ENCODE results near the gene ZMYM2. TPM values are rescaled to one million over a fixed set of nuclear protein-coding genes. Genes with fewer than 3 reads are reported as not detected.

The ZMYM2 gene
- total RNA-seq, 4 donors from 2014 or later, result 60.7 to 75.3 (median 68.1) TPM

DNA sequence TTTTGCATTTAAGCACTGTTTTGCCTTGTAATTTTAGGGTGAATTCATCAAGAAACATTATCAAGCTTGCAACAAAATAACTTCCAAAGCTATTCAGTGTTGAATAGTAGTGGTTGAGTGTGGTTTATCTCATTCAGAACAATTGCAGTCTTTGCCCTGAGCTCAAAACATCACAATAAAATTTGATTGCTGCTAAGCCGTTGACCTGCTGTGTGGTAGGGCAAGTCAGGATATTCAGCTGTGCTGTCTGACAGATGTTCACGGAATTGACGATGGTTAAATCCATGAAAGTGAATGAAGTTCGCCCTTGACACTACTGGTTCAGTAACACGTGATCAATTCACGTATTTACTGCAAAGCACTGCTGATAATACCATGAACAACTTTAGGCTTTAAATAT lies 135.4 kb downstream of the ZMYM2 start:
- Histone ChIP-seq H3K36me3 (no peaks in the 10 kb centered on the region), H3K4me1 (no peaks in the 10 kb centered on the region), H3K27me3 (peaks cover 0 to 5% of the 10 kb centered on the region in 2 donors), H3K27ac (no peak overlapping the region), H3K4me3 (no peak overlapping the region), H3K9me3 (no peaks in the 10 kb centered on the region)
- WGBS, 2 donors, result 31 to 38% methylated on average over 6 of the region's 6 CpGs
- DNase-seq (ENCODE audit: low spot score in 2 of 2), result no peak
- no peak for TF ChIP-seq POLR2A (IDR thresholded peaks at IDR 0.05)
- TF ChIP-seq EP300 (IDR thresholded peaks at IDR 0.05), result no peak
- no peak for TF ChIP-seq CTCF (IDR thresholded peaks at IDR 0.05)

- no peak overlapping the region for H3K27ac ChIP-seq
- 47 to 52% methylated on average over 9 of the region's 9 CpGs for WGBS, 2 donors
- peaks cover 0 to 38% of the 10 kb centered on the region in 2 donors for H3K27me3 ChIP-seq
- TF ChIP-seq EP300 (IDR thresholded peaks at IDR 0.05), result no peak
- TF ChIP-seq CTCF (IDR thresholded peaks at IDR 0.05), result no peak
- TF ChIP-seq POLR2A (IDR thresholded peaks at IDR 0.05), result no peak
- H3K4me3 ChIP-seq, result no peak overlapping the region
- no peaks in the 10 kb centered on the region for H3K36me3 ChIP-seq
- no peaks in the 10 kb centered on the region for H3K4me1 ChIP-seq
- no peak for DNase-seq (ENCODE audit: low spot score in 2 of 2)
- H3K9me3 ChIP-seq, result no peaks in the 10 kb centered on the region
Observed at GRCh38 chr13:20099319-20099718, 140.8 kb downstream of the ZMYM2 start.

GRCh38 chr13:20101467-20102316 lies 143.2 kb downstream of the ZMYM2 start:
- peaks cover 0 to 43% of the 10 kb centered on the region in 2 donors for H3K27me3 ChIP-seq
- no peaks in the 10 kb centered on the region for H3K36me3 ChIP-seq
- TF ChIP-seq POLR2A (IDR thresholded peaks at IDR 0.05), result no peak
- no peak for TF ChIP-seq EP300 (IDR thresholded peaks at IDR 0.05)
- TF ChIP-seq CTCF (IDR thresholded peaks at IDR 0.05), result no peak
- peaks cover 0 to 3% (median 0%) of the 10 kb centered on the region in 4 donors for H3K4me1 ChIP-seq
- no peak overlapping the region for H3K4me3 ChIP-seq
- DNase-seq (ENCODE audit: low spot score in 2 of 2), result no peak
- 45 to 66% methylated on average over 8 of the region's 8 CpGs for WGBS, 2 donors
- no peaks in the 10 kb centered on the region for H3K9me3 ChIP-seq
- H3K27ac ChIP-seq, result no peak overlapping the region

DNA sequence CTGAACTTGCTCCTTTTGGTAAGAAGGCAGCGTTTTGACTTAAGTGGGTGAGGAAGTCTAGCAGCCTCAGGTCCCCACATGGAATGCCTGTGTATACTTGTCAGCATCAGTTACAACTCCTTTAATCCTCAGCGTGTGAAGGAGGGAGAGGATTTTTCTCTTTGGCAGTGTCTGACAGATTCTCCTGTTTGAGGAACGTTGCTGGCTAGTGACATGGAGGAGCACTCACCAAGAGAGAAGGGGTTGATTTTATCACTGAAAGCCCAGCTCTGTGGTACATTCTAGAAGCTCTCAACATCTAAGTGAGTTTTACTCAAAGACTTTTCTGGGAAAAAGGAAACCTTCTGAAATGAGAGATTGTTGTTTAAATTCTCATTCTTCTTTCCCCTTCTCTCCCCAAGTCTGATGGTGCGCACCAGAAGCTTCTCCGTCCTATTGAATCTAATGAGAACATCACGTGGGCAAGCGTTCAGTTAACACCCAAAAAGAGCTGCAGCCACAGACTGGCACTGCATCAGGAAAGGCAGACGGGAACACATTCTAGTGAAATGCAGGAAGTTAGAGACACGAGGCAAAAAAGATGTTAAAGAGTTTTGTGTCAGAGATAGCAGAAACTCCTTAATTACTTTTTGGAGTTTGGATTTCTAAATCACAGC lies 144.1 kb downstream of the ZMYM2 start:
- H3K4me1 ChIP-seq, result peaks cover 0 to 4% (median 0%) of the 10 kb centered on the region in 4 donors
- H3K27ac ChIP-seq, result no peak overlapping the region
- no peak overlapping the region for H3K4me3 ChIP-seq
- H3K9me3 ChIP-seq, result no peaks in the 10 kb centered on the region
- H3K36me3 ChIP-seq, result no peaks in the 10 kb centered on the region
- TF ChIP-seq EP300 (IDR thresholded peaks at IDR 0.05) (no peak), CTCF (IDR thresholded peaks at IDR 0.05) (no peak), POLR2A (IDR thresholded peaks at IDR 0.05) (no peak)
- peak in 1 of 2 donors; percentile 11 for DNase-seq (ENCODE audit: low spot score in 2 of 2)
- peaks cover 0 to 43% of the 10 kb centered on the region in 2 donors for H3K27me3 ChIP-seq
- WGBS, 2 donors, result 49 to 57% methylated on average over 9 of the region's 9 CpGs

DNA sequence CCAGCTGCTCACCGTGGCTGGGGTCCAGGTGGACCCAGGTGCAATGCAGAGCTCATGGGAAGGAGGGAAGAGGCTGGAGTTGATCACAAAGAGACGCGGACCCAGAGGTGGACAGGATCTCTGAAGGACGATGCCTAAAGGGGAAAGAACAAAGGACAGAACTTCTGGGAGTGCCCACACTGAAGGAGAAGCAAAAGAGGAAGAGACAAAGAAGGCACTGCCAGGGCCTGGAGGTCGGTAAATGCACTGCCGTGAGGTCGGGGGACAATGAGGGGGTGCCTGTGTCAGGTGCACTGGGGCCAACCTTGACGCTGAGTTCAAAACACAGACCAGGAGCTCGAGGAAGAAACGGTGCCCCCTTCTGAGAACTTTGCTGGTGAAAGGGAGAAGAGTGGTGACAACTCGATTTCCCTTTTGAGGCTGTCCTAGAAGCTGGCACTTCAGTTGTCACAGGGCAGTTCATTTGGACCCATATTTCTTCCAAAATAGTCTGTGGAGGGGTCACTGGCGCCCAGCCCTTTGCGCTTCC lies 146.7 kb downstream of the ZMYM2 start:
- Histone ChIP-seq H3K27me3 (peaks cover 0 to 30% of the 10 kb centered on the region in 2 donors), H3K9me3 (no peaks in the 10 kb centered on the region), H3K4me1 (peaks cover 0 to 4% (median 0%) of the 10 kb centered on the region in 4 donors), H3K27ac (no peak overlapping the region), H3K36me3 (no peaks in the 10 kb centered on the region), H3K4me3 (no peak overlapping the region)
- 87 to 88% methylated on average over 13 of the region's 13 CpGs for WGBS, 2 donors
- TF ChIP-seq POLR2A (IDR thresholded peaks at IDR 0.05) (no peak), CTCF (IDR thresholded peaks at IDR 0.05) (no peak), EP300 (IDR thresholded peaks at IDR 0.05) (no peak)
- DNase-seq (ENCODE audit: low spot score in 2 of 2), result no peak
